ENCODE results near the gene RIMKLA.

GRCh38 chr1:42427240-42427639, 46.6 kb downstream of the RIMKLA start:
- TF ChIP-seq CTCF (conservative IDR thresholded peaks at IDR 0.05; ENCODE audit: low read length) (no peak), EZH2phosphoT487 (IDR thresholded peaks at IDR 0.05; ENCODE audit: borderline replicate concordance, low read depth, low read length) (no peak)
